Endodermal cell (in vitro differentiated cells): ENCODE data around the gene PIEZO2. TPM values are rescaled to one million over a fixed set of nuclear protein-coding genes. Genes with fewer than 3 reads are reported as not detected.

Source experiments
- DNase-seq: peaks from one replicate; pipeline ENCODE4 v3.0.0-alpha.2; 2017
- H3K27ac ChIP-seq: 2 replicates; pipeline ENCODE4 v1.5.1; 2013; ENCODE audit warnings: mild to moderate bottlenecking, low read depth, low read length, moderate library complexity
- H3K27me3 ChIP-seq: 2 replicates; pipeline ENCODE4 v1.6.1; 2013; ENCODE audit warnings: mild to moderate bottlenecking, low read length, moderate library complexity; ENCODE audit not compliant: insufficient read depth, control insufficient read depth, poor library complexity, severe bottlenecking
- H3K36me3 ChIP-seq: 2 replicates; pipeline ENCODE4 v1.7.0; 2013; ENCODE audit warnings: mild to moderate bottlenecking, low read length, moderate library complexity; ENCODE audit not compliant: control insufficient read depth, insufficient read depth
- H3K4me1 ChIP-seq: one replicate; pipeline ENCODE4 v1.7.0; 2013; ENCODE audit warnings: low read length; ENCODE audit not compliant: control insufficient read depth, insufficient read depth
- H3K4me3 ChIP-seq: 2 replicates; pipeline ENCODE4 v1.5.1; 2013; ENCODE audit warnings: mild to moderate bottlenecking, low read length, moderate library complexity
- H3K9ac ChIP-seq: 2 replicates; pipeline ENCODE4 v1.6.1; 2013; ENCODE audit warnings: mild to moderate bottlenecking, low read length, moderate library complexity; ENCODE audit not compliant: poor library complexity, severe bottlenecking; ENCODE audit errors: extremely low read depth
- H3K9me3 ChIP-seq: 2 replicates; pipeline ENCODE4 v1.6.1; 2013; ENCODE audit warnings: mild to moderate bottlenecking, low read length, moderate library complexity; ENCODE audit not compliant: control insufficient read depth
- H3K27ac Mint-ChIP-seq: 2 replicates; pipeline ENCODE4 v1.8.0; 2020; ENCODE audit warnings: mixed read lengths
- H3K27me3 Mint-ChIP-seq: 2 replicates; pipeline ENCODE4 v1.8.0; 2021; ENCODE audit warnings: mild to moderate bottlenecking, mixed read lengths; ENCODE audit not compliant: insufficient read depth
- H3K36me3 Mint-ChIP-seq: 2 replicates; pipeline ENCODE4 v1.8.0; 2020; ENCODE audit warnings: low read depth, mixed read lengths
- H3K4me1 Mint-ChIP-seq: 2 replicates; pipeline ENCODE4 v1.8.0; 2020; ENCODE audit warnings: mixed read lengths
- H3K4me3 Mint-ChIP-seq: 2 replicates; pipeline ENCODE4 v1.8.0; 2020; ENCODE audit warnings: mild to moderate bottlenecking, moderate library complexity, mixed read lengths
- H3K9me3 Mint-ChIP-seq: 2 replicates; pipeline ENCODE4 v1.8.0; 2020; ENCODE audit warnings: mild to moderate bottlenecking, mixed read lengths
- WGBS, 2 experiments: methylation state at CpG; one replicate each; pipeline versions ENCODE4 v1.1.5 to v1.1.7; 2013; ENCODE audit warnings: missing lambda C conversion rate in 2 of 2, mixed read lengths in 1 of 2; ENCODE audit not compliant: insufficient coverage in 1 of 2, insufficient read length in 1 of 2; 5-methylcytosine and 5-hydroxymethylcytosine counted together
- total RNA-seq, 2 donors: library from RNA; stranded (reverse); fragmentation: NEBNext Ultra II Directional in 1 of 2; extraction: Animal tissue kit (Norgen Biotek cat#: 25700) in 1 of 2; gene quantifications; 2 replicates in 1 of 2; 3 replicates in 1 of 2; pipeline ENCODE4 v1.2.1, GENCODE V29; 2021
- TF ChIP-seq, protein P1 (sequence below): fragments of 200-600 bp; sonication (generic); conservative IDR thresholded peaks from 2 replicates; pipeline ENCODE4 v1.5.0; 2021; ENCODE audit warnings: antibody characterized with exemption, mild to moderate bottlenecking

PIEZO2 gene
- total RNA-seq, 2 donors from 2014 or later: 7.3 to 12.1 TPM

DNA sequence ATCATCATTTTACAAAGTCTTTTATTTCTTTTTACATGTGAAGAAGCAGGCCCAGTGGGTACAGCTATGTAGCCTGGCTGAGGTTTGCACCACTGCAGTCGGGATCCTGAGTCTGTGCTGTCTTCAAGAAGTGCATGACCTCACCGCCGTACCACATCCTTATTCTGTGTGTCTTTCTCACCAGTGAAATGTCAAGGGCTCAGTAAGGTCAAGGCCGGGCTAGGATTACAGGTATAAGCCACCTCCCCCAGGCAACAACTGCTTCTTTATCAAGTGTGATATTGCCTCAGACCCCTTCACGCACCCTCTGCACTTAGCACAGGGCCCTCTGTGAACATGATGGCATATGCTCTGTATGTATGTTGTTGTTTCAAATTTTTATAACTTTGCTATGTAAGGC, 76.7 kb downstream of the PIEZO2 start:
- H3K4me1 ChIP-seq: peaks cover 13% of the 10 kb centered on the region
- Mint-ChIP-seq H3K9me3 (peaks cover 10% of the 10 kb centered on the region), H3K27me3 (peaks cover 9% of the 10 kb centered on the region), H3K4me1 (peaks cover 23% of the 10 kb centered on the region), H3K36me3 (no peaks in the 10 kb centered on the region), H3K4me3 (no peak overlapping the region), H3K27ac (no peak overlapping the region)
- H3K36me3 ChIP-seq: no peaks in the 10 kb centered on the region
- H3K9ac ChIP-seq: no peak overlapping the region
- TF ChIP-seq, protein P1, sequence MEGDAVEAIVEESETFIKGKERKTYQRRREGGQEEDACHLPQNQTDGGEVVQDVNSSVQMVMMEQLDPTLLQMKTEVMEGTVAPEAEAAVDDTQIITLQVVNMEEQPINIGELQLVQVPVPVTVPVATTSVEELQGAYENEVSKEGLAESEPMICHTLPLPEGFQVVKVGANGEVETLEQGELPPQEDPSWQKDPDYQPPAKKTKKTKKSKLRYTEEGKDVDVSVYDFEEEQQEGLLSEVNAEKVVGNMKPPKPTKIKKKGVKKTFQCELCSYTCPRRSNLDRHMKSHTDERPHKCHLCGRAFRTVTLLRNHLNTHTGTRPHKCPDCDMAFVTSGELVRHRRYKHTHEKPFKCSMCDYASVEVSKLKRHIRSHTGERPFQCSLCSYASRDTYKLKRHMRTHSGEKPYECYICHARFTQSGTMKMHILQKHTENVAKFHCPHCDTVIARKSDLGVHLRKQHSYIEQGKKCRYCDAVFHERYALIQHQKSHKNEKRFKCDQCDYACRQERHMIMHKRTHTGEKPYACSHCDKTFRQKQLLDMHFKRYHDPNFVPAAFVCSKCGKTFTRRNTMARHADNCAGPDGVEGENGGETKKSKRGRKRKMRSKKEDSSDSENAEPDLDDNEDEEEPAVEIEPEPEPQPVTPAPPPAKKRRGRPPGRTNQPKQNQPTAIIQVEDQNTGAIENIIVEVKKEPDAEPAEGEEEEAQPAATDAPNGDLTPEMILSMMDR: no peak
- no peaks in the 10 kb centered on the region for H3K27me3 ChIP-seq
- no peak overlapping the region for H3K4me3 ChIP-seq
- H3K27ac ChIP-seq: no peak overlapping the region
- H3K9me3 ChIP-seq: peaks cover 10% of the 10 kb centered on the region
- no peak for DNase-seq
- WGBS, 2 experiments: 90 to 92% methylated on average over 4 to 5 of the region's 5 CpGs

DNA sequence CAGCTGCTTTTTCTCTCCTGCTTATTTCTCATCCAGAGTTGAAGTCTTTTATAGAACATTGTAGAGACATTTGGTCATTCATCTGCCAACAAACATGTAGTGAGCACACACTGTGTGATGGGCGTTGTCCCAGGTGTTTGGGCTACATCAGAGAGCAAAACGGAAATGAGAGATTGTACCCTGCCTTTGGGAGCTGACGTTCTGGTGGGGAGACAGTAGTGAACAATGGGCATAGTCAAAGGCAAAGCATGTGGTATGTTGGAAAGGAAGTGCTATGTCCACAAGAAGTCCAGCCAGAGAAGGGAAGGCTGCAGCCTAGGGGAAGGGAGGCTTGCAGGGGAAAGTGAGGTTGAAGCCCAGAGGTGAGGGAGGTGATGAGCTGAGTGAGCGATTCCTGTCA, 78.1 kb downstream of the PIEZO2 start:
- H3K4me1 Mint-ChIP-seq: peaks cover 23% of the 10 kb centered on the region
- H3K27ac ChIP-seq: no peak overlapping the region
- peaks cover 23% of the 10 kb centered on the region for H3K9me3 ChIP-seq
- H3K4me1 ChIP-seq: peaks cover 13% of the 10 kb centered on the region
- H3K27me3 ChIP-seq: no peaks in the 10 kb centered on the region
- no peak for DNase-seq
- H3K9me3 Mint-ChIP-seq: peaks cover 18% of the 10 kb centered on the region
- no peak overlapping the region for H3K4me3 Mint-ChIP-seq
- H3K36me3 ChIP-seq: no peaks in the 10 kb centered on the region
- H3K4me3 ChIP-seq: no peak overlapping the region
- 89 to 90% methylated on average over 3 to 4 of the region's 4 CpGs for WGBS, 2 experiments
- TF ChIP-seq, protein P1: no peak
- no peak overlapping the region for H3K27ac Mint-ChIP-seq
- H3K27me3 Mint-ChIP-seq: peaks cover 9% of the 10 kb centered on the region
- no peak overlapping the region for H3K9ac ChIP-seq
- no peaks in the 10 kb centered on the region for H3K36me3 Mint-ChIP-seq

DNA sequence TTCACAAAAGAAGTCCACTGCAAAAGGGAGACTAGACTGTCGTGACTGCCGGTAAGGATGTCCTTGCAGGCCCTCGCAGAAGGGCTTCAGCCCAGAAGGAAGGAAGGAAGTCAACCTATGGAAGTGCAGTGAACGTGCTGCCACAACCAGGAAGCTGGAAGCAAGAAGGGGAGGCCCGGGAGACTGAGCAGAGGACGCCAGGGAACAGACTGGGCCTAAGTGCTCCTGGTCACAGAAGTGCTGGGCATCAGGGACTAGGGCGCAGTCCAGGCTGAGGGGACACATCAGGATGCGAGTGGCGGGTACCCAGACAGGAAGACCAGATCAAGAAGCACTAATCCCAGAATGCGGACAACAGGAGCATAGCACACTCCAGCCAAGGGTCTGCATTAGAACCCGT, 78.8 kb downstream of the PIEZO2 start:
- peaks cover 9% of the 10 kb centered on the region for H3K27me3 Mint-ChIP-seq
- Histone ChIP-seq H3K9ac (no peak overlapping the region), H3K27ac (no peak overlapping the region), H3K4me3 (no peak overlapping the region), H3K4me1 (peaks cover 17% of the 10 kb centered on the region), H3K36me3 (no peaks in the 10 kb centered on the region), H3K27me3 (no peaks in the 10 kb centered on the region), H3K9me3 (peaks cover 28% of the 10 kb centered on the region)
- no peak overlapping the region for H3K27ac Mint-ChIP-seq
- peaks cover 29% of the 10 kb centered on the region for H3K4me1 Mint-ChIP-seq
- no peaks in the 10 kb centered on the region for H3K36me3 Mint-ChIP-seq
- H3K9me3 Mint-ChIP-seq: peaks cover 23% of the 10 kb centered on the region
- DNase-seq: no peak
- TF ChIP-seq, protein P1: no peak
- 84% methylated on average over 9 to 11 of the region's 11 CpGs for WGBS, 2 experiments
- H3K4me3 Mint-ChIP-seq: no peak overlapping the region
